C1 segment of cervical spinal cord (tissue), 14 donors: ENCODE results near the gene HOXD12.

Experiments used
- DNase-seq, 14 donors: peaks; one replicate each; lab custom pipeline; 2025; lab: John Stamatoyannopoulos, UW

HOXD12 gene

DNA sequence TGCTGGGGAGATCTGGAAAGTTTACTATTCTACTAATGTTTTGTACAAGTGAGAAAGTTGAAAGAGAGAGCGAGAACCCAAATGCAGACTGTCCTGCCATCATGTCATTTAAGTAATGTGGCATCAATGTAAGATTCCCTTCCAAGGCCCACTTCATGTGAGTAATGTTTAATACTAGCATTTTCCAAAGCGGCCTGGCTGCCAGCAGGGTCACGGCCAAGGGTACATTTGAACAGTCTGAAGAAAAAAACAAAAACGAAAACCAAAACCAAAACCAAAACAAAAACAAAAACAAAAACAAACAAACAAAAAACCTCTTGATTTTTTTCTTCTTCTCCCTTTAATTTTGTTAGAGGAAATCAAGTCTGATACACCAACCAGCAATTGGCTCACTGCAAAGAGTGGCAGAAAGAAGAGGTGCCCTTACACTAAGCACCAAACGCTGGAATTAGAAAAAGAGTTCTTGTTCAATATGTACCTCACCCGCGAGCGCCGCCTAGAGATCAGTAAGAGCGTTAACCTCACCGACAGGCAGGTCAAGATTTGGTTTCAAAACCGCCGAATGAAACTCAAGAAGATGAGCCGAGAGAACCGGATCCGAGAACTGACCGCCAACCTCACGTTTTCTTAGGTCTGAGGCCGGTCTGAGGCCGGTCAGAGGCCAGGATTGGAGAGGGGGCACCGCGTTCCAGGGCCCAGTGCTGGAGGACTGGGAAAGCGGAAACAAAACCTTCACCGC is 19.2 kb downstream of the HOXD12 start:
- DNase-seq: no peak

DNA sequence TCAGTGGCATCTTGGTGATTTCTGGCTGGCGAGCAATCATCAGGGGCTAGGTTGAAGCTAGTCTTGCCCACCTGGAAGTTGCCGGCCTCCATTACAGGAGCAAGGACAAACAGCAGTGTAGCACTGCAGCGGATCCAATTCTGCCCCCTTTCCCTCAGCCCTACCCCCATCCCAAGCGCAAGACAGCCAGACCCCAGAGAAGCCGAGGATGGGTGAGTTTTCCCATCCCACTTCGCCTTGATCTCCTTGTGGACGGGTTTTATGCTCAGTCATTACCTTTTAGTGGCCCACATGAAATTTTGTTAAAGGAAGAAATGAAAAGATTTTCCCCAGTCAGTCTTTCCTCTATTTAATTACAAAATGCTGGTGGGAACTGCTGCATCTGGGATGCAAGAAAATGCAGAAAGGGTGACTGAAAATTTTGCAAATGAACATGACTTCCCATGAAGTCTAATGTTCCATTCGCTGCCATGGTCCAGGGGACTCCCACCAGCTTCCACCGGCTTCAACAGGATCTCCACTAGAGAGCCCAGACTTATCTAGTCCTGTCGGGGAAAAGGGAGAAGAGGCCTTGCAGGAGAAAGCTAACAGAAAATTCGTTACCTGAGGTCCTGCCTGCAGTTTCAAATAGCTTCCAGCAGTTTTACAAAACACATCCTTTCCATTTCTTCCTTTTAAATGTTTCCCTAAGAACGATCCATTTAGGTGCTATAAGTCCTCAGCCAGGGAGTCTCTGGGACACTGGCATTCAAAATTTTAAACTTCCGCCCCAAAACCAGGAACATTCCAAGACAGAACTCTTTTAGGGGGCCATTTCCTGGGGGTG is 21.0 kb downstream of the HOXD12 start:
- DNase-seq: no peak

DNA sequence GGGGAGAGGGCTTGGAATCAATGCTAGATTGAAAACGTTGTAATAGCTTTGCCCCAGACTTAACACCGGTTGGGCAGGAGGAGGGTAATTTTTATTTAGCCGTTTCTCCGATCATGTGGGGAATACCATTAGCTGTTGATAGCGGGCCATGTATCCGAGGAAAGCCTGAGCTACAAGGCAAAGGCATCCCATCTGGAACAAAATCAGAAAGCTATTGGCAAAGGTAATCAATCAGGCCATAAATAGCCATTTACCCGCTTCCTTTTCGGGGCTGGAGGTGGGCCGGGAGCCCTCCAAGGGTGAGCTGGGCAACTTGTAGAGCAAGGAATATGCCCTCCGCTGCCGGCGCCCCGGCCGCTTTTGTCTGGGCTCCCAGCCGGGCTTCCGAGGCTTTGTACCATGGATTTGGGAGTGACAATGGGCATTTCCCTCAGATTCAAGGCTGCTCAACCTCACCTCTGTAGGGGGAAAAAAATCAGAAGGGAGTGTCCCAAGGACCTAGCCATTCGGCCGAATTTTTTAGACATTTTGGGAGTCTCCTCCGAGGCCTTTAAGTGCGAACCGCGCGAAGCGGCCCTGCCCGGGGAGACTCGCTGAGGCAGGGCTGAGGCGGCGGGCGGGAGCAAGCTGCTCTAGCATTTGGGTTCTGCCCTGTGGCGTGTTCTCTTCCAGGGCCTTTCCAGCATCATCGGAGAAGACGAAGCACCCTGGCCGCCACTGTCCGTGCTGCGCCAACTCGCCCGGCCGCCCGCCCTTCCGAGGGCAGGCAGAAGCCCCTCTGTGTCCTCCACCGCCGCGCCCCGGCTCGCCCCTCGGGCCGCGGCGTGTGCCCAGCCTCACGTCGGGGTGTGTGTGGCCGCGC is 21.8 kb downstream of the HOXD12 start:
- no peak for DNase-seq

DNA sequence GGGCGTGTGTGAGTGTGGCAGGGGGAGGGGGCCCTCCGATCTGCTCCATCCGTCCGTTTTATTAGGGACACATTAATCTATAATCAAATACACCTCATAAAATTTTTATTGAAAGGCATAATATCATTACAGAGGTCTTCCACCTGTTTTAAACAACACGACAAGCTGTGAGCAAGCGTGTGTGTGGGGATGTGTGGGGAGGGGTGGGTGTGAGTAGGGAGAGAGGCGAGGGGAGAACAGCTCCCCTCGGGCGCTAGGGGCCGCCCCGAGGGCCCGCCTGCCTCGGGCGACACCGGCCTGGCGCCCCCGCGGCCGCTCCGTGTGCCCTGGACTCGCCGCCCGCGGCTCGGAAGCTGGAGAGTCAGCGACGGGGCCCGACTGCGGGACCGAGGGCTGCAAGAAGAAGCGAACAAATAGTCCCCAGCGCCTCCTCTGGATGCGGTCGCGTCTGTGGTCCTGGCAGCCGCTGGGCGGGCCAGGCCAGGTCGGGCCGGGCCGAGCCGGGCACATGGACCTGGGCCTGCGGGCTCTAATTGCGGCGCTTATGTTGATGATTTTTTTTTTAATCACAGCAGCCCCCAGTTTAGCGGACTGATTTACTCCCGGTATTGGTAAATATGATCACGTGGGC is 22.6 kb downstream of the HOXD12 start:
- DNase-seq: no peak

DNA sequence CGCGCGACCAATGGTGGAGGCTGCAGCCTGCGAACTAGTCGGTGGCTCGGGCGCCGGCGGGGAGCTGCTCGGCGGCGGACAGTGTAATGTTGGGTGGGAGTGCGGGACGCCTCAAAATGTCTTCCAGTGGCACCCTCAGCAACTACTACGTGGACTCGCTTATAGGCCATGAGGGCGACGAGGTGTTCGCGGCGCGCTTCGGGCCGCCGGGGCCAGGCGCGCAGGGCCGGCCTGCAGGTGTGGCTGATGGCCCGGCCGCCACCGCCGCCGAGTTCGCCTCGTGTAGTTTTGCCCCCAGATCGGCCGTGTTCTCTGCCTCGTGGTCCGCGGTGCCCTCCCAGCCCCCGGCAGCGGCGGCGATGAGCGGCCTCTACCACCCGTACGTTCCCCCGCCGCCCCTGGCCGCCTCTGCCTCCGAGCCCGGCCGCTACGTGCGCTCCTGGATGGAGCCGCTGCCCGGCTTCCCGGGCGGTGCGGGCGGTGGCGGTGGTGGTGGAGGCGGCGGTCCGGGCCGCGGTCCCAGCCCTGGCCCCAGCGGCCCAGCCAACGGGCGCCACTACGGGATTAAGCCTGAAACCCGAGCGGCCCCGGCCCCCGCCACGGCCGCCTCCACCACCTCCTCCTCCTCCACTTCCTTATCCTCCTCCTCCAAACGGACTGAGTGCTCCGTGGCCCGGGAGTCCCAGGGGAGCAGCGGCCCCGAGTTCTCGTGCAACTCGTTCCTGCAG is 23.3 kb downstream of the HOXD12 start, which contains the start of gene HOXD9:
Gene HOXD9, plus strand, starts transcription at position 37 of the 728 bp plus-strand sequence. Its CDS starts 50 bp downstream, at position 87.
- no peak for DNase-seq

DNA sequence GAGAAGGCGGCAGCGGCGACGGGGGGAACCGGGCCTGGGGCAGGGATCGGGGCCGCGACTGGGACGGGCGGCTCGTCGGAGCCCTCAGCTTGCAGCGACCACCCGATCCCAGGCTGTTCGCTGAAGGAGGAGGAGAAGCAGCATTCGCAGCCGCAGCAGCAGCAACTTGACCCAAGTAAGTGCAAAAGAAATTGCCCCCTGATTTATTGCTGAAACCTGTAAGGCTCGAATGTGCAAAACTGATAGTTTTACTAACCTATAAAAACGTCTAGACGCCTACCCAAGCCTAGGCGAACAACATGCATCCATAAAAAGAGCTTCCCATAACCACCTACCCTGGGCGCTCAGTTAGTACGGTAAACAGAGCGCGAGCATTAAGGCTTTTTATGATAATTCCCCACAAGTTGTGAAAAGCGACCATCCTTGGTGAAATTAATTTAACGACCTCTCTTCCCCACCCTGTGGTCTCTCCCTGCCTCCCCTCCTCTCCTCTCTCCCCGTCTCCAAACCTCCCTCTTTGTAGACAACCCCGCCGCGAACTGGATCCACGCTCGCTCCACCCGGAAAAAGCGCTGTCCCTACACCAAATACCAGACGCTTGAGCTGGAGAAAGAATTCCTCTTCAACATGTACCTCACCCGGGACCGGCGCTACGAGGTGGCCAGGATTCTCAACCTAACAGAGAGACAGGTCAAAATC is 24.0 kb downstream of the HOXD12 start:
- no peak for DNase-seq

DNA sequence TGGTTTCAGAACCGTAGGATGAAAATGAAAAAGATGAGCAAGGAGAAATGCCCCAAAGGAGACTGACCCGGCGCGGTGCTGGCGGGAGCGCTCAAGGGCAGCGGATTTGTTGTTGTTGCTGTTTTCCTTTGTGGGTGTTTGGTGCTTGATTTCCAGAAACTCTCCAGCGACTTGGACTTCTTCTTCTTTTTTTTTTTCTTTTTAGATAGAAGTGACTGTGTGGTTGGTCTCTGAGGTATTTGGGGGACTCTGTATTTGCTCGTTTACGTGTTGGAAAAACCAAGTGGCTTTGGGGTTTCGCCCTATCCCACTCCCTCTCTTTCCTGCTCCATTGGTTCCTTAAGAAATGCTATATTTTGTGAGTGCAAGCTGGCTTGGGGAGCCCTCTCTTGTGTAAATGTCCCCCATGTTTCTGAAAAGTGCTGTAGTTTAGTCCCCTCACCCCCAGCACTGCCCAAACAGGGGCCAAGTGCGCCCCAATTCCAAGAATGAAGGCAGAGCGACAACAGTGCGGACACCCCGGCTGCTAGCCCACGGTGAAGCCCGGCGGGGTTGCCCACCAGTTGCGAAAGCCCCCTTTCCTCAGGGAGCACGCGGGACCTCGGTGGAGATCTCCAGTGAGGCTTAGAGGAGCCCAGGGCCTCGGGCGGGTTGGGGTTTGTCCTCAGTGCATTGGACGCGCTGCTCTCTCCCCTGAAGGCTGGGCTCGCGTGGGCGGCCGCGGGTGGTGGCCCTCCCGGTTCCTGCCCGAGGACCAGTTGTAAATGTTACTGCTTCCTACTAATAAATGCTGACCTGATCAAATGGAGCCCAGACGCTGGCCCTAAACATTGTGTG is 24.7 kb downstream of the HOXD12 start:
- DNase-seq: no peak

DNA sequence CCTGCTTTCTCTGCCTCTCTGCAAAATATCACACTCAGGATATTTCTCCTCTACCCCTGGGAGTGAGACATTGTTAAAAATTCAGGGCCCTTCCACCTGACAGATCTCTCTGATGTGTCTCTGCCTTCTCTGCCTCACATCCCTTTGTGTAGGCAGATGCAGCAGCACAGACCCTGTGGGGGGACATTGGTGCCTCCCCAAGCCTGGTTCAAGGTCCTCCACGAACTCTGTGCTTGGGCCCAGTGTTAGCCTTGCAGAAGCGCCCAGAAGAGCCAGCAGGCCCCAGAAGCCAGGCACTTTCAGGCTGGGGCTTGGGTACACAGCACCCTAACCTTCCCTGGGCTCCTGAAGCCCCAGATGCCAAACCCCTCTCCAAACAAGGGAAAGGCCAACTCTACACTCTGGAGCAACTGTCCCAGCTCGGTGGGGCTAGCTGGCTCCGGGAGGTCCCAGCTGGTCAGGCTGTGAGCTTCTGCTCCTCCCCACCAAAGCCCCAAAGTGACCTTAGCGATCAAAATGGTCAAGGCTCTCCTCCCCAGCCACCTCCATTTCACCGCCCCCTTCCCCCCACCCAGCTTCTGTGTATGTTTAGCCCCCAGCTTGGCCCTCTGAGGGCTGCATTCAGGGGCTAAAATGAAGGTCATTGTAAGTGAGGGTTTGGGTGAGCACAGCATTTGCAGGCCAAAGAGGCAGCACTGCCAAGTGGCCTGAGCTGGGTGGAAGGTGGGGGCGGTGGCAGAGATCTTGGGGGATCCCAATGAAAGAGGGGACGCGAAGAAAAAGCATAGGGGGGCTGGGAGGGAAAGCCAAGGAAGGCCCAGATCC is 25.6 kb downstream of the HOXD12 start:
- DNase-seq: no peak

DNA sequence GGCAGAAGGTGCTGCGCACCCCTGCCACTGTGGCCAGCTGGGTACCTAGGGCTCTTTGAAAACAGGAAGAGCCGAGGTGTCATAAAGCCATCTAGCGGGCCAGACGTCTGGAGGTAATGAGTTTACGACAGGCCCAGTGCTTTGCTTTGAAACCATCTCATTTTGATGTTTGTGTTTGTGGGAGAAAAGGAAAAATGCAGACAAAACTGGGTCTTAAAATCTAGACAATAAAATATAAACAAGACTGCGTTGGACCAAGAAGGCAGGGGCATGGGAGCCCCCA is 26.1 kb downstream of the HOXD12 start:
- DNase-seq: no peak

DNA sequence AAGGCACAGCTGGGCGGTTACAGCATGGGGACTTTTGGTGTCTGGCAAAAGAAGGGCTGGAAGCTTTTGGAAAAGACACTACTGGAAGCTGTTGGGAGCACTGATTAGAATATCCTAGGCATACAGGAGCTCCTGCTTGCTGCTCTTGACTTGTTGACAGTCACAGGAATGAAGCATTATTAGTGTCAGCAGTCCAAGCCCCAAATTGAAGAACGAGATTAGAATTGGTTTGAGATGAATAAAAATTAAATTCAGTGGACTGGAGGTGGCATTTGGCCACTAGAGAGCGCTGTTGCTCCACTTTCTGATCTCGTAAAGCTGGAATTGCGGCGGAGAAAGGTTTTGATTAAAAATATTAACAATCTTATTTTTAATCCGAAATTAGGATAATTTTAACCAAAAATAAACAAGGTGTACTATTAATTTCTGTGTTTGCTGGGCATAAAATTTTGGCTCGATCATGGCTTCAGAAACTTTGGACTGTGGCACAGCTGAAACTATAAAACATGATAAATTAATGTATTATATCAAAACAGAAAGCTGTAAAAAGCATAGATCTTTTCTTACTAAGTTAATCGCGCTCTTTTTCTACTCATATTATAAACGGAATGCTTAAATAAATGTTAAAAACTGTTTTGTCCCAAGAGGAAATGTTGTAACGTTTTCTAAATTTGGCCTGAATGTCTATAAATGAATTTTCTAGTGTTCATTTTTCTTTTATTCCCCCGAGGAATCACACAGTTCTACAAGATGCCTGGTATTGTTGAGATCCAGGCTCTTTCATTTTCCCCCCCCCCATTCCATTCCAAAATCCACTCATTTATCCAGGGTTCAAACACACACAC is 27.6 kb downstream of the HOXD12 start:
- DNase-seq: peak in 5 of 14 donors; percentile 24 to 55 (median 40)

DNA sequence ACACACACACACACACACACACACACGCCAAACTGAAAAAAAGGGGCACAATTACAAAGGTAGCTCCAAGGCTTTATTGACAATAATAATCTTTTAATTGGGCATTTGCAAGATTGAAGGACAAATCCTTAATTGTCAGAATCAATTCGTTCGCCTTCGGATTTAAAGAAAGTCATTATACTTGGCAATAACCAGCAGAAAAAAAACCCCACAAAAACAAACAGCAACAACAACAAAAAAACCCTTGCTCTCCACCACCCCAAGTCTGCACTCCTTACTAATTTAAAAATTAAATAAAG is 28.1 kb downstream of the HOXD12 start:
- DNase-seq: no peak

DNA sequence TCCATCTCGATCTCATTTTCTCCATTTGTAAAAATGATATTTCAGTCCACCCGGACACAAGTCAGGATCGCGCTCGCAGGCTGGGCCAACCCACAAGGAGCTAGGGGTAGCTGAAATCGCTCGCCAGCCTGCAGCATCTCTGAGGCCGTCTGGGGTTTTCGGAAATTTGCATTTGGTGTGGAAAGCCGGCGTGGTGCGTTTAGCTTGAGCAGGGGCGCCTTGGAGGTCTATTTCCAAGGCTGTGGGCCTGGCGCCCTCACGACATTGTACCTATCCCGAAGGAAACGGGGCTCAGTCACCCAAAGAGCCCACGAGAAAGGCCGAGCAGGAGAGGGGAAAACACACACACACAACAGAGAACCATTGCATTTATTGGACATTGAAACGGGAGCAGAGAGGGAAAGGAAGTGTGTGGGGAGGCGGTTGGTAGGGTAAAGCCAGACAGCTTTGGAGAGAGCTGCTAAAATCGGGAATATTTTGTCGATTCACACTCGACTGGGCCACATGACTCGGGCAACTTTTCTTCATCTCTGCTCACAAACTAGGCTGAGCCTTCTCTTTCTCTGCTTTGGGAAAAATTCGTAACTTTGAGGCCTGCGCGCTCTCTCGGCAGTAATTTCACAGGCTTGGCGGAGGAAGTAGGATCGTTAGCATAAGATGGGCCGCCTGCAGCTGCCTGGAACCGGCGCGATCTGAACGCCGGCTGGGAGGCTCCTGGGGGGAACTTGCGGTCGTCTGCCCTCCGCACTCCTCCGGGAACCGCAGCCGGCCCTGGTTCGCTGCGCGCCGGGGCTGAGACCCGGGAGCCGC is 28.8 kb downstream of the HOXD12 start:
- no peak for DNase-seq

DNA sequence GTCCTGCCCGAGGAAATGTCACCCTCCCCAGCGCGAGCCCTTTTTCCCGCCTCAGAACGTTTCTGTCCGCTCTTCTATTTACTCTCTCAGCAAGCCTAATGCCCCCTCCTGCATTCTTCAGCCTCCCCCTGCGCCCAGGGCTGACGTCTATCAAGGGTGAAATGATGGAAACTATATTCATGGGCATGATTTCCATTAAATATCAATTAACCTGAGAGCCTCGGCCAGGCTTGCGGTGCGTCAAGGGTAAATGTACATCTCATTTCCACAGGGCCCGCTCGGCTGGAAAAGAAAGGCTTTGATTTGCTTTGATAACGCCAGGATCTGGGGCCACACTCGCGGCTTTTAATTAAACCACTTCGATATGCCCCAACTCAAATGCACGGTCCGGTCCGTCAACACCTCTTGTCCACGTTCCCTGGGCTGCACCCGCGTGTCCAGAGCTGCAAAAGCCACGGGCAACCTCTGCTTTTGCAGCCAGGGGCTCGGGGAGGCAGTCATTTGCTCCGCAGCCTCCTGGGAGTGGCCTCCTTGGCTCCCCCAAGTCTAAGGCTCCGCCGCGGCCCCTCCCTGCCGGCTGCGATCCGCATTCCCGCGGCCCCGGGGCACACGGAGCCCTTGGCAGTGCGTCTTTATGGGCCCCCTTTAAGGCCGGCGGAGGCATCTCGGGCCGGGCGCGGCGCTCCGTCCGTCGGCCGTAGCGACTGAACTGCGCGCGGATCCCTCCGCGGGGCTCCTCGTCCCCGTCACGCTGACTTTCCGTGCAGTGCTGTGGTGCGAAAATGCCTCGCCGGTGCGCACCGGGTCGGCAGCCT is 29.6 kb downstream of the HOXD12 start, which contains the start of gene HOXD8:
Gene HOXD8, plus strand, starts transcription at position 724 of the 815 bp plus-strand sequence. CDS start 662 bp downstream, outside the sequence.
- DNase-seq: peak in 4 of 14 donors; percentile 30 to 50 (median 44)

DNA sequence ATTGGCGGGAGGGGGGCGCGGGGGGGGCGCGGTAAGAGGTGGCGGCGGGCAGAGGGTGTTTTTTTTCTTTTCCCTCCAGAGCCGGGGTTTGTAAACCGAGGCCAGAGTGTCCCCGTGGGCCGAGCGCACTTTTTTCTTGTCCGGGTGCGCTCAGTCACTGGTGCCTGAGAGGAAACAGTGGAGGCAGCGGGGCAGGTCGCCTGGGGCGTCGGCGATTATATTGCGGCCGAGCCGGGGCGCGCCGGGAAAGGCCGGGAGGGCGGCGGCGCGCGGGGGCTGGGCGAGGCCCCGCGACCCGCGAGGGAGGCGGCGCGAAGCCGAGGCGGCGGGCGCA is 30.2 kb downstream of the HOXD12 start:
- peak in 2 of 14 donors; percentile 42 to 57 for DNase-seq

DNA sequence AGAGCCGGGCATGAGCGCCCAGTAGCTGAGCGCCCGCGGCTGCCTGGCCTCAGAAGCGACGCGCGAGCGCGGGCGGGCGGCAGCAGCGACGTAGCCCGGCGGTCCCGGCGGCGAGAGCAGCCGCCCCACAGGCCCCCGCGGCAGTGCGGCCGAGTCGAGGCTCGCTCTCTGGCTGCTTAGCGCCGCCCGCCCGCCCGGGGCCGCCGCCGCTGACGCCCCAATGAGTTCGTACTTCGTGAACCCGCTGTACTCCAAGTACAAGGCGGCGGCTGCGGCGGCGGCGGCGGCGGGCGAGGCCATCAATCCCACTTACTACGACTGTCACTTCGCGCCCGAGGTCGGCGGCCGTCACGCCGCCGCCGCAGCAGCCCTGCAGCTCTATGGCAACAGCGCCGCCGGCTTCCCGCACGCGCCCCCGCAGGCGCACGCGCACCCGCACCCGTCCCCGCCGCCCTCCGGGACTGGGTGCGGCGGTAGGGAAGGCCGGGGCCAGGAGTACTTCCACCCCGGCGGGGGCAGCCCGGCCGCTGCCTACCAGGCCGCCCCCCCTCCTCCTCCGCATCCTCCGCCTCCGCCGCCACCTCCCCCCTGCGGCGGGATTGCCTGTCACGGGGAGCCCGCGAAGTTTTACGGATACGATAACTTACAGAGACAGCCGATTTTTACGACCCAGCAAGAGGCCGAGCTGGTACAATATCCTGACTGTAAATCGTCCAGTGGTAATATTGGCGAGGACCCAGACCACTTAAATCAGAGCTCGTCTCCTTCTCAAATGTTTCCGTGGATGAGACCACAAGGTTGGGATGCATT is 30.8 kb downstream of the HOXD12 start:
- DNase-seq: peak in 2 of 14 donors; percentile 8 to 57
